GM23338 (cell line): ENCODE measurements around the gene PTBP3. TPM values are rescaled to one million over a fixed set of nuclear protein-coding genes. Genes with fewer than 3 reads are reported as not detected.

Experiments used
- ATAC-seq: fragments of 200-7000 bp; cut with Tn5 transposase; 3 replicates; pipeline ENCODE4 v1.9.1; 2020
- DNase-seq: peaks from one replicate; pipeline ENCODE4 v3.0.0-alpha.2; 2015; ENCODE audit warnings: low spot score
- H2AFZ ChIP-seq: fragments of 200-600 bp; sonication (generic); 2 replicates; pipeline ENCODE4 v1.8.0; 2016; ENCODE audit warnings: antibody characterized with exemption, mild to moderate bottlenecking, moderate library complexity
- H3F3A ChIP-seq: fragments of 200-600 bp; sonication (generic); replicated peaks from 2 replicates; pipeline ENCODE4 v1.8.0; 2017; ENCODE audit warnings: antibody characterized with exemption, mixed run types, low read depth
- H3K27ac ChIP-seq: fragments of 200-600 bp; sonication (generic); 2 replicates; pipeline ENCODE4 v1.6.1; 2016; ENCODE audit warnings: low read depth
- H3K27me3 ChIP-seq: fragments of 200-600 bp; sonication (generic); 2 replicates; pipeline ENCODE4 v1.8.0; 2016; ENCODE audit warnings: mild to moderate bottlenecking, mixed run types, moderate library complexity; ENCODE audit not compliant: insufficient read depth
- H3K36me3 ChIP-seq: fragments of 200-600 bp; sonication (generic); 2 replicates; pipeline ENCODE4 v1.8.0; 2016; ENCODE audit warnings: mild to moderate bottlenecking; ENCODE audit not compliant: insufficient read depth
- H3K4me1 ChIP-seq: fragments of 200-600 bp; sonication (generic); 2 replicates; pipeline ENCODE4 v1.8.0; 2016; ENCODE audit warnings: mild to moderate bottlenecking, moderate library complexity; ENCODE audit not compliant: insufficient read depth
- H3K4me2 ChIP-seq: fragments of 200-600 bp; sonication (generic); 2 replicates; pipeline ENCODE4 v1.7.1; 2017; ENCODE audit warnings: mixed run types
- H3K4me3 ChIP-seq: fragments of 200-600 bp; sonication (generic); 2 replicates; pipeline ENCODE4 v1.6.1; 2016; ENCODE audit warnings: mixed run types
- H3K79me2 ChIP-seq: fragments of 200-600 bp; sonication (generic); replicated peaks from 2 replicates; pipeline ENCODE4 v1.8.0; 2017; ENCODE audit warnings: mild to moderate bottlenecking; ENCODE audit not compliant: insufficient read depth
- H3K9me2 ChIP-seq: fragments of 200-600 bp; sonication (generic); 2 replicates; pipeline ENCODE4 v1.8.0; 2017; ENCODE audit not compliant: insufficient read depth
- H4K20me1 ChIP-seq: fragments of 200-600 bp; sonication (generic); replicated peaks from 2 replicates; pipeline ENCODE4 v1.8.0; 2017; ENCODE audit warnings: mild to moderate bottlenecking; ENCODE audit not compliant: insufficient read depth
- H3K27ac Mint-ChIP-seq: 2 replicates; pipeline ENCODE4 v1.8.0; 2020; ENCODE audit warnings: inconsistent platforms, mild to moderate bottlenecking, moderate library complexity, mixed read lengths
- H3K27me3 Mint-ChIP-seq: 3 replicates; pipeline ENCODE4 v1.8.0; 2022; ENCODE audit warnings: low read depth, mild to moderate bottlenecking, moderate library complexity, mixed read lengths, inconsistent platforms; ENCODE audit not compliant: insufficient read depth, poor library complexity
- H3K36me3 Mint-ChIP-seq: 3 replicates; pipeline ENCODE4 v1.8.0; 2021; ENCODE audit warnings: low read depth, mild to moderate bottlenecking, inconsistent platforms, moderate library complexity, mixed read lengths
- H3K4me1 Mint-ChIP-seq: 3 replicates; pipeline ENCODE4 v1.8.0; 2020; ENCODE audit warnings: mild to moderate bottlenecking, inconsistent platforms, mixed read lengths
- H3K4me3 Mint-ChIP-seq: 3 replicates; pipeline ENCODE4 v1.8.0; 2021; ENCODE audit warnings: moderate library complexity, mild to moderate bottlenecking, inconsistent platforms, mixed read lengths
- H3K9me3 Mint-ChIP-seq: 3 replicates; pipeline ENCODE4 v1.8.0; 2020; ENCODE audit warnings: moderate library complexity, mild to moderate bottlenecking, inconsistent platforms, mixed read lengths
- CREB1 ChIP-seq: fragments of 250-450 bp; sonication (Bioruptor Pico); IDR thresholded peaks from 2 replicates; pipeline ENCODE4 v1.5.0; 2020; ENCODE audit warnings: low read depth, mild to moderate bottlenecking, moderate library complexity
- CTCF ChIP-seq, 2 experiments: fragments of 200-600 bp in 1 of 2; sonication (generic) in 1 of 2; conservative IDR thresholded peaks; 2 replicates each; pipeline versions ENCODE4 v1.5.1 to v1.6.1; 2016 to 2017; ENCODE audit warnings: antibody characterized with exemption in 2 of 2, low read depth in 2 of 2, mild to moderate bottlenecking in 2 of 2, moderate library complexity in 1 of 2
- EZH2 ChIP-seq: fragments of 200-600 bp; sonication (generic); IDR thresholded peaks from one replicate; pipeline ENCODE4 v1.8.0; 2017; ENCODE audit warnings: antibody characterized with exemption, mild to moderate bottlenecking, low read depth; ENCODE audit not compliant: unreplicated experiment
- EZH2phosphoT487 ChIP-seq: fragments of 200-600 bp; sonication (generic); IDR thresholded peaks from one replicate; pipeline ENCODE4 v1.8.1; 2018; ENCODE audit warnings: antibody characterized with exemption; ENCODE audit not compliant: unreplicated experiment
- JUNB ChIP-seq: IDR thresholded peaks from one replicate; pipeline ENCODE4 v1.6.1; 2016; ENCODE audit warnings: antibody characterized with exemption; ENCODE audit not compliant: unreplicated experiment
- NANOG ChIP-seq: IDR thresholded peaks from 2 replicates; pipeline ENCODE4 v1.6.1; 2016; ENCODE audit warnings: antibody characterized with exemption, borderline replicate concordance
- POLR2AphosphoS5 ChIP-seq: IDR thresholded peaks from 2 replicates; pipeline ENCODE4 v1.6.1; 2016; ENCODE audit warnings: antibody characterized with exemption, low read depth
- STAT1 ChIP-seq: IDR thresholded peaks from one replicate; pipeline ENCODE4 v1.6.1; 2016; ENCODE audit warnings: antibody characterized with exemption; ENCODE audit not compliant: unreplicated experiment
- ZNF114 ChIP-seq: fragments of 250-450 bp; sonication (Bioruptor Pico); IDR thresholded peaks from 2 replicates; pipeline ENCODE4 v1.5.0; 2020; ENCODE audit warnings: mild to moderate bottlenecking, moderate library complexity
- ZNF331 ChIP-seq: fragments of 250-450 bp; sonication (Bioruptor Pico); IDR thresholded peaks from 2 replicates; pipeline ENCODE4 v1.5.0; 2020; ENCODE audit warnings: low read depth, mild to moderate bottlenecking, moderate library complexity
- ZNF462 ChIP-seq: fragments of 250-450 bp; sonication (Bioruptor Pico); IDR thresholded peaks from 2 replicates; pipeline ENCODE4 v1.5.0; 2020; ENCODE audit warnings: mild to moderate bottlenecking, moderate library complexity
- polyA plus RNA-seq: library from polyadenylated mRNA; unstranded; fragments of >200 nt; fragmentation: Nextera tagmentation; extraction: Ambion mirVana; gene quantifications from 2 replicates; pipeline ENCODE4 v1.2.1, GENCODE V29; 2016
- total RNA-seq: library from RNA; depleted of rRNA; stranded (reverse); fragments of >200 nt; shearing (Covaris generic); gene quantifications from 2 replicates; pipeline ENCODE4 v1.2.3, GENCODE V29; 2014
- TF ChIP-seq, protein P1 (sequence below): IDR thresholded peaks from one replicate; pipeline ENCODE4 v1.6.1; 2018; ENCODE audit warnings: antibody characterized with exemption; ENCODE audit not compliant: unreplicated experiment
- TF ChIP-seq, protein P2 (sequence below): IDR thresholded peaks from 2 replicates; pipeline ENCODE4 v1.6.1; 2016; ENCODE audit warnings: antibody characterized with exemption

The PTBP3 gene
- total and polyA plus RNA-seq, 2 experiments from 2014 or later = 20.0 to 92.9 TPM

GRCh38 chr9:112355427-112355897 is 22.0 kb upstream of the PTBP3 start:
- TF ChIP-seq CTCF (conservative IDR thresholded peaks at IDR 0.05; ENCODE audit: low read depth in 2 of 2) (no peak), STAT1 (no peak), EZH2phosphoT487 (no peak), POLR2AphosphoS5 (no peak), ZNF462 (no peak), EZH2 (no peak), JUNB (no peak), ZNF114 (CRISPR knock-in tag) (no peak), CREB1 (CRISPR knock-in tag) (no peak), NANOG (no peak), ZNF331 (CRISPR knock-in tag) (no peak)
- TF ChIP-seq, protein P1, sequence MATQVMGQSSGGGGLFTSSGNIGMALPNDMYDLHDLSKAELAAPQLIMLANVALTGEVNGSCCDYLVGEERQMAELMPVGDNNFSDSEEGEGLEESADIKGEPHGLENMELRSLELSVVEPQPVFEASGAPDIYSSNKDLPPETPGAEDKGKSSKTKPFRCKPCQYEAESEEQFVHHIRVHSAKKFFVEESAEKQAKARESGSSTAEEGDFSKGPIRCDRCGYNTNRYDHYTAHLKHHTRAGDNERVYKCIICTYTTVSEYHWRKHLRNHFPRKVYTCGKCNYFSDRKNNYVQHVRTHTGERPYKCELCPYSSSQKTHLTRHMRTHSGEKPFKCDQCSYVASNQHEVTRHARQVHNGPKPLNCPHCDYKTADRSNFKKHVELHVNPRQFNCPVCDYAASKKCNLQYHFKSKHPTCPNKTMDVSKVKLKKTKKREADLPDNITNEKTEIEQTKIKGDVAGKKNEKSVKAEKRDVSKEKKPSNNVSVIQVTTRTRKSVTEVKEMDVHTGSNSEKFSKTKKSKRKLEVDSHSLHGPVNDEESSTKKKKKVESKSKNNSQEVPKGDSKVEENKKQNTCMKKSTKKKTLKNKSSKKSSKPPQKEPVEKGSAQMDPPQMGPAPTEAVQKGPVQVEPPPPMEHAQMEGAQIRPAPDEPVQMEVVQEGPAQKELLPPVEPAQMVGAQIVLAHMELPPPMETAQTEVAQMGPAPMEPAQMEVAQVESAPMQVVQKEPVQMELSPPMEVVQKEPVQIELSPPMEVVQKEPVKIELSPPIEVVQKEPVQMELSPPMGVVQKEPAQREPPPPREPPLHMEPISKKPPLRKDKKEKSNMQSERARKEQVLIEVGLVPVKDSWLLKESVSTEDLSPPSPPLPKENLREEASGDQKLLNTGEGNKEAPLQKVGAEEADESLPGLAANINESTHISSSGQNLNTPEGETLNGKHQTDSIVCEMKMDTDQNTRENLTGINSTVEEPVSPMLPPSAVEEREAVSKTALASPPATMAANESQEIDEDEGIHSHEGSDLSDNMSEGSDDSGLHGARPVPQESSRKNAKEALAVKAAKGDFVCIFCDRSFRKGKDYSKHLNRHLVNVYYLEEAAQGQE = no peak
- TF ChIP-seq, protein P2, sequence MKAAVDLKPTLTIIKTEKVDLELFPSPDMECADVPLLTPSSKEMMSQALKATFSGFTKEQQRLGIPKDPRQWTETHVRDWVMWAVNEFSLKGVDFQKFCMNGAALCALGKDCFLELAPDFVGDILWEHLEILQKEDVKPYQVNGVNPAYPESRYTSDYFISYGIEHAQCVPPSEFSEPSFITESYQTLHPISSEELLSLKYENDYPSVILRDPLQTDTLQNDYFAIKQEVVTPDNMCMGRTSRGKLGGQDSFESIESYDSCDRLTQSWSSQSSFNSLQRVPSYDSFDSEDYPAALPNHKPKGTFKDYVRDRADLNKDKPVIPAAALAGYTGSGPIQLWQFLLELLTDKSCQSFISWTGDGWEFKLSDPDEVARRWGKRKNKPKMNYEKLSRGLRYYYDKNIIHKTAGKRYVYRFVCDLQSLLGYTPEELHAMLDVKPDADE = no peak
- H2AFZ ChIP-seq = no peak overlapping the region

More at GRCh38 chr9:112355427-112355897, 22.0 kb upstream of the PTBP3 start:
- Histone ChIP-seq H3K4me2 (no peak overlapping the region), H3K36me3 (no peaks in the 10 kb centered on the region), H3K79me2 (no peaks in the 10 kb centered on the region), H4K20me1 (no peaks in the 10 kb centered on the region), H3K9me2 (no peaks in the 10 kb centered on the region), H3K4me3 (no peak overlapping the region), H3K4me1 (peaks cover 11% of the 10 kb centered on the region; the same call in 1 of the 2 replicates), H3K27ac (no peak overlapping the region), H3F3A (no peaks in the 10 kb centered on the region), H3K27me3 (no peaks in the 10 kb centered on the region)
- H3K27ac Mint-ChIP-seq = no peak overlapping the region
- H3K4me3 Mint-ChIP-seq = no peak overlapping the region
- H3K27me3 Mint-ChIP-seq = peaks cover 2% of the 10 kb centered on the region
- no peak for ATAC-seq
- no peaks in the 10 kb centered on the region for H3K36me3 Mint-ChIP-seq
- H3K9me3 Mint-ChIP-seq = no peaks in the 10 kb centered on the region
- peaks cover 17% of the 10 kb centered on the region for H3K4me1 Mint-ChIP-seq
- no peak for DNase-seq
